ENCODE results near the gene TXNDC15.
A peak's percentile ranks its signal among the peaks of the same experiment; 100 is the strongest.
"Not testable (repeated sequence)": the region's sequence is repeated elsewhere in the genome, so short reads cannot be mapped to it uniquely, and the experiment has no call there.

TXNDC15 gene, protein sequence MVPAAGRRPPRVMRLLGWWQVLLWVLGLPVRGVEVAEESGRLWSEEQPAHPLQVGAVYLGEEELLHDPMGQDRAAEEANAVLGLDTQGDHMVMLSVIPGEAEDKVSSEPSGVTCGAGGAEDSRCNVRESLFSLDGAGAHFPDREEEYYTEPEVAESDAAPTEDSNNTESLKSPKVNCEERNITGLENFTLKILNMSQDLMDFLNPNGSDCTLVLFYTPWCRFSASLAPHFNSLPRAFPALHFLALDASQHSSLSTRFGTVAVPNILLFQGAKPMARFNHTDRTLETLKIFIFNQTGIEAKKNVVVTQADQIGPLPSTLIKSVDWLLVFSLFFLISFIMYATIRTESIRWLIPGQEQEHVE

DNA sequence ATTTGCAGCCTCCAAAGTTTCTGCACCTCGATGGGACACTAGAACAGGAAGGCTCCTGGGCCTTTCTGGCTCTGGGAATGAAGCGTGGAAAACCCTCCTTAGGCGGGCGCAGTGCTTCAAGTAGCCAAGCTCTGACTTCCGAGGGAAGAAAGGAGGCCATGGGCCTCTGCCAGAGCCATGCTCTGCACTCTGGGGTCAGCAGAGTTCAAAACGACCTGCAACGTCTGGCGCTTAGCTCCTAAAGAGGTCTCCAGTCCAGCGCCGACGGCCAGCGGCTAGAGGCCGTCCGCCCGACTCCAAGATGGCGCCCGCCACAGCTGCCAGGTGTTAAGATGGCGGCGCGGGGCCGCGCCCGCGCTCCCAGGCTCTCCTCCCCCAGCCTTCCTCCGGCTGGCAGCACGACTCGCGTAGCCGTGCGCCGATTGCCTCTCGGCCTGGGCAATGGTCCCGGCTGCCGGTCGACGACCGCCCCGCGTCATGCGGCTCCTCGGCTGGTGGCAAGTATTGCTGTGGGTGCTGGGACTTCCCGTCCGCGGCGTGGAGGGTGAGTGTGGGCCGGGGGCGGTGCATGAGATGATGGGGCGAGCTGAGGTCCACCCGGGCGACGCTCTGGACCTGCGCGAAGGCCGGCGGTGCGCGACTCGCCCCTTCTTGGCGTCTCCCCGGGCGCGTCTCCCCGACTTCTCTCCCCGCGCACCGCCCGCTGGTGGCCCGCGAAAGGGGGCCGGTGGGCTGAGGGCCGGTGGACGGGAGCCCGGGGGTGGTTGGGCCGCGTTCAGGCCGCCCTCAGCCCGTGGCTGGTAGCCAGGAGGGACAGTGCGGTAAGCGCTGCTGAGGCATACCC, at the start of gene TXNDC15:
Gene TXNDC15, plus strand, starts transcription at position 385 of the 844 bp plus-strand sequence. Its CDS starts 57 bp downstream, at position 442.
- peak; percentile 40 for DNase-seq

DNA sequence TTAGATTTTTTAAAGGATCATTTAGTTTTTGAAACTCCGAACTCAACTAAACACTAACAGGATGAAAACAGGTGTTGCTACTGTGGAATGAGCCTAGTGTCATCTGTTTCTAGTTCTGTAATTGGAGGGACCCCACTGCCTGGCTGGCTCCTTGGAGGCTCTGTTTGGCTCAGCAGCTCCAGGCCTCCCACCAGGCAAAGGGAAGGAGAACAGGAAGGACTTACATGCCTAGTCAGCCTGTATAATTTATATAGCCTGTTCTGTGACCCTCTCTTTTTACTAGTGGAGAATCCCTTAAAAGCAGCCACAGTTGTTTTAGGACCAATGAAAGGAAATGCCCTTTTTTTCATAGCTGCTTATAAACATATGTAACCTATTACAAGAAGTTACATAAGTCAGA, 49.5 kb upstream of the TXNDC15 start:
- no peak for DNase-seq

DNA sequence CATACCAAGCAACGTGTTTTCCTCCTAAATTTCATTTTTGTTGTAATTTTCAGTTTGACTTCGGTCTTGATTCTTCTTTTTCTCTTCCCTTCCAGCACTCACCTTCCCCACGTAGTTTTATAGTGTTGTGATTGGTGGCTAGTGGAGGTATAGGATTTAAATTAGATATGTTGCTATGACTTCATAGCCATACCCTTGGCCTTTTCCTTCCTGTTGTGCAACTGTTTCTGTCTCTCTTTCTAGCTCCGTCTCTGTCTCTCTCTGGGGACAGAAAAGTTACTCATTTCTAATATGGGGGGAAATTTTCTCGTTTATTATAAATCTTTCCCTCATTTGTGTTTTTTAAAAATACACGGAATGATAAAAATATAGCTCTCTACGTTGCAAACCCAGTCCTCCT, 49.0 kb upstream of the TXNDC15 start:
- DNase-seq, result no peak

DNA sequence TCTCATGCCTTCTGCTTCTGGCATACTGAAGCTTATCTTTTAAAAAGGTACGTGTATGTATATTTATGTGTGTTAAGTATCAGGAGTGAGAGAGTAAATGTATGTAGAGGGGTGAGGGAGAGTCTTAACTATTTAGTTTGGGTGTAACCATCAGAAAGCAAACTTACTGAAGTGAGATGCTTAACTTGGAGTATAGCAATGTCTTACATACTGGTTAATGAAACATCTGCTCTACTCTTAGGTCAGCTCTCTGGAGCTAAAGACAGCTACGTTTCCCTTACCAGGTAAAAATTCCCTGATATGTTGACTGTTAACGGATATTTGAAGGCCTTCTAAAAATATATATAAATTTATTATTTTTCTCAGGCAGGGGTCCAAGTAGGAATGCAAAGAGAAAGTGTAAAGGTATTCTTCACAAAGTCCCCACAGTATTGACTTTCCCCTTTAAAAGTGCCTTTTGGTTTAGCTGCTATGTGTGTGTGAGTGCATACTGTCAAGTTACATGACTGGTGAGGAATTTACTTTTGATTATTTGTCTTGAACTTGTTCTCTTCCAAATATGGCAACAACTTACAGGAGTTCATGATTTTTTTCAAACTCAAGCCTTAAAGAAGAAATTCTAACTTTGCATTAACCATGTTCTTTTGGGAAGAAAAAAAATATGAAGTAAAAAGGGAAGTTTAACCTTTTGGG, 40.7 kb upstream of the TXNDC15 start:
- DNase-seq, result no peak

DNA sequence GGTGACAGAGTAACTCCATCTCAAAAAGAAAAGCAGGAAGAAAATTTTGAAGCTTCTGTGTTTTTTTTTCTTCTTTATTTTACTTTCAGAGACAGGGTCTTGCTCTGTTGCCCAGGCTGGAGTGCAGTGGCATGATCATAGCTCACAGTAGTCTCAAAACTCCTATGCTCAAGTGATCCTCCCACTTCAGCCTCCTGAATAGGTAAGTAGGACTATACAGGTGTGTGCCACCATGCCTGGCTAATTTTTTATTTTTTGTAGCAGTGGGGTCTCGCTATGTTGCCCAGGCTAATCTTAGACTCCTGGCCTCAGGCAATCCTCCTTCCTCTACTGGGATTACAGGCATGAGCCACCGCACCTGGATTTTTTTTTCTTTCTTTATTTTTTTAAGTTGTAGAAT, 38.5 kb upstream of the TXNDC15 start:
- DNase-seq, result no peak

DNA sequence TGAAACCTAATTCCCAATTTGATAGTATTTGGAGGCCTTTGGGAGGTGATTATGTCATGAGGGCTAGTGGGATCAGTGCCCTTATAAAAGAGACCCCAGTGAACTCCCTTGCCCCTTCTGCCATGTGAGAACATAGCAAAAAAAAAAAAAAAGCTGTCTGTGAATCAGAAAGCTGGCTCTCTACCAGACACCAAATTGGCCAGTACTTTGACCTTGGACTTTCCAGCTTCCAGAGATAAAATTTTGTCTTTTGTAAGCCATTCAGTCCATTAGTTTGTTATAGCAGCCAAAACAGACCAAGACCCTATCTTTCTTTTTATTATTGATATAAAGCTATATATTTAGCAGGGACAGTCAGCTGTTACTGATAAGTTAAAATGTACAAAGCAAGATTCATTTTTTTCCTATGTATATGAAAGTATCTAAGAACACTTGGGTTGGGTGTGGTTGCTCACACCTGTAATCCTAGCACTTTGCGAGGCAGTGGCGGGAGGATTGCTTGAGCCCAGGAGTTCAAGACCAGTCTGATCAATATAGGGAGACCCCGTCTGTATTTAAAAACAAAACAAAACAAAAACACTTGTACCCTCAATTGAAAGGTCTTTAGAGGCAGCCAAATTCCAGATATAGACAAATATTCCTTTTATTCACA, 36.5 kb upstream of the TXNDC15 start:
- DNase-seq, result no peak

DNA sequence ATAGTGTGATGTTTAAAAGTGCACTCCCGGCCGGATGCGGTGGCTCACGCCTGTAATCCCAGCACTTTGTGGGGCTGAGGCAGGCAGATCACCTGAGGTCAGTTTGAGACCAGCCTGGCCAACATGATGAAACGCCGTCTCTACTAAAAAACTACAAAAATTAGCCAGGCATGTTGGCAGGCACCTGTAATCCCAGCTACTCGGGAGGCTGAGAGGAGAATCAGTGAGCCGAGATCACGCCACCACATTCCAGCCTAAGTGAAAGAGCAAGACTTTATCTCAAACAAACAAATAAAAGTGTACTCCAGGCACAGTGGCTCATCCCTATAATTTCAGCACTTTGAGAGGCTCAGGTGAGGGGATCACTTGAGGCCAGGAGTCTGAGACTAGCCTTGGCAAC, 35.8 kb upstream of the TXNDC15 start:
- DNase-seq, result not testable (repeated sequence)

DNA sequence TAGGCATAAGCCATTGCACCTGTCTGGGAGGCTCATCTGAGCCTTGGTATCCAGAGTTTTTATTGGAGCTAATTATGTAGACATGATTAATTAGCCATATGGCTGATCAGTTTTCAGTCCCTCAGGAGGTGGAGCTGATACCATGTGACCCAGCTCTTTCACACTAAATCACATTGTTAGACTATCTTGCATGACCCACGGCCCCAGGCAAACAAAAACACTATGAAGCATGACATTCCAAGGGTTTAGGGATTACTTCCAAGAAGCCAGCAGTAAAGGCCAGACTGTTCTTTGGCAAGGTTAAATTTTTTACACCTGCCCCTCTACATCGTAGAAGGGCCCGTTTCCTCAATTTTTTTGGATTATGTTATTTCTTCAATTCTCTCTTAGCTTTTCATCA, 33.4 kb upstream of the TXNDC15 start:
- no peak for DNase-seq

DNA sequence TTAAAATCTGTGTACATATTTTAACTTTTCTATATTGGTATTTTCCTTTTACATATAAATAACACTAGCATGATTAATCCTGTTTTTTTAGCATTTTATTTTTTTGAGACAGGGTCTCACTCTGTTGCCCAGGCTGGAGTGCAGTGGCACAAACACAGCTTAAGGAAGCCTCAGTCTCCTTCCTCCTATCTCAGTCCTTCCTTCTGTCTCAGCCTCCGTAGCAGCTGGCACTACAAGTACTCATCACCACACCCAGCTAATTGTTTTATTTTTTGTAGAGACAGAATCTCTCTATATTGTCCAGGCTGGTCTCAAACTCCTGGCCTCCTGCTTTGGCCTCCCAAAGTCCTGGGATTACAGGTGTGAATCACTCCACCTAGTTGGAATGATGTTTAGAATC, 29.9 kb upstream of the TXNDC15 start:
- no peak for DNase-seq

DNA sequence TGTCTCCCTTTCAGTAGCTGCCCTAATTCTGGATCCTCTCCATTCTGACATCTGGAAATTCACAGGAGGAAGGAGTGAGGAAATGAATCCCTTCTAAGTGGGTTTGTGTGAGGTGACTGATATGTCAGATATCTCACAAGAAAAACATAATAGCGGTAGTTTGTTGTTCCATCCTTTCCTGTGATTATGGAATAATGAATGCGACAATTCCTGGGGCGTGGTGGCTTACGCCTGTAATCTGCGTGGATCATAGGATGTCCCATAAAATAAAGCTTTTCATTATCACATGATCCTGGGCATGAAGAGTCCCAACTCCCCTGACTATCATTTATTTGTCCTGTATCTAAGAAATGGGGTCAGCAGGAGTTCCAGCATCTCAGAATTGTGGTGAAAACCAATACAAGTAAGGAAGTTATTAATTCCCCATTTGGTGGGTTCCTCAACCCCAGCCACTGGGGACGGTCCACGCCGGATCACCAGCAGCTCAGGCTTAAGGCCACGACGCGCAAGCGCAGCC, 28.8 kb upstream of the TXNDC15 start:
- no peak for DNase-seq

DNA sequence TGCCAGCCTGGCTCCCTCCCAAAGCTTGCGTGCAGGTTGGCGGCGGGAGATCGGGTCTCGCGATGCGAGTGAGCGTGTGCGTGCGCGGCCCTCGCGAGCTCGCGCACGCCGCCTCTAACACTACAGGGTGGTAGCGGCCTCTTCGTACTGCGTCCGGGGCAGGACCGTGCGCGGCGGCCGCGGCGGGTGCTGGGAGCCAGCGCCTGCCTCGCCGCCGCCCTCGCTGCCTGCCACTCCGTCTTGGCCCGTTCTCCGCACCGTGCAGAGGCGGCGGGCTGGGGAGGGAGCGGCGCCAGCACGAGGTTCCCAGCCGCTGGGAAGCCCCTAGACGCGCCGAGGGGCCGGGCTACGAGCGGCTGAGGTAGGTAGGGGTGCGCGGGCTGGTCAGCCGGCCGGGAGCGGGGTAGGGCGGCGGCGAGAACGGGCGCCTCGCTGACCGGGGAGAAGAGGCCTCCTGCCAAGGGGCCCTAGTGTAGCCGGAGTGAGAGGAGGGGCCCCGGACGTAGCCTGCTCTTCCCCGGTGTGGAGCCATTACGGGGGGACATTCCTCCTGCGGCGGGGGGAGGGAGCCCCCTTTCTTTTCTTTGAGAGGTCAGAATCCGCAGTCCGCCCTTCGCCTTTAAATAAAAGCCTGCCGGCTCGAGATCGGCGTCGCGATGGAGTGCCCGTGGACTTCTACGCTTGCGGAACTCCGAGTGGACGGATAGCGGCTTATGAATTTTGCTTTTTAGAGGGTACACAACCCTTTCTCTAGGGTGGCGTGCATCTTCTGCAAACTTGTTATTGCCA, 28.1 kb upstream of the TXNDC15 start, which contains the start of gene C5orf24:
Gene C5orf24, plus strand, starts transcription at position 117 of the 789 bp plus-strand sequence. CDS start 8,933 bp downstream, outside the sequence.
- peak; percentile 67 for DNase-seq

DNA sequence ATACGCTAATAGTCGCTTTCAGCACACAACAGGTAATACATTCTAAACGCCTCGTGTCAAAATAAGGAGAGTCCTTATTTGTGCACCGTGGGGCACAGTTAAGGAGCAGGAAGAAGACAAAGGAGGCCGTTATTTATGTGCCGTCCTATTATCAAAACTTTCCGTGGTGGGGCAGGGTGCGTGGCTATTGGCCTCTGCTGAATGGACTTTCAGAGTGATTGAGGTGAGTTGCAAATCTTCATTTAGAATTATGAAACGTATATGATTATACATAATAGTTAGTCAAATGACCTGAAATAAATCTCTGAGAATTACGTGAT, 27.6 kb upstream of the TXNDC15 start:
- DNase-seq, result no peak

DNA sequence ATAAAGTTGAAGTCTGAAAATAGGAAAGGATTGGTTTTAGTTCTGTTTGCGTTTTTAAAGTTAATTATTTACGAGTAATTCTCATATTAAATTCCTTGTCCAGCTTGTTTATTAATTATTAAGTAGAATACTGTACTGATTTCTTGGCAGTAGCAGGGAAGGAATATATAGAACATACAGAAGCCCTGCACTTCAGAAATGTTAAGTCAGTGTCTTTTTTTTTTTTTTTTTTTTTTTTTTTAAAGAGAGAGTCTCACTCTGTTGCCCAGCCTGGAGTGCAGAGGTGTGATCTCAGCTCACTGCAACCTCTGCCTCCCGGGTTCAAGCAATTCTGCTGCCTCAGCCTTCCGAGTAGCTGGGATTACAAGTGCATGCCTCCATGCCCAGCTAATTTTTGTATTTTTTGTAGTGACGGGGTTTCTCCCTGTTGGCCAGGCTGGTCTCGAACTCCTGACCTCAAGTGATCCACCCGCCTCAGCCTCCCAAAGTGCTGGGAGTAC, 24.7 kb upstream of the TXNDC15 start:
- not testable (repeated sequence) for DNase-seq

DNA sequence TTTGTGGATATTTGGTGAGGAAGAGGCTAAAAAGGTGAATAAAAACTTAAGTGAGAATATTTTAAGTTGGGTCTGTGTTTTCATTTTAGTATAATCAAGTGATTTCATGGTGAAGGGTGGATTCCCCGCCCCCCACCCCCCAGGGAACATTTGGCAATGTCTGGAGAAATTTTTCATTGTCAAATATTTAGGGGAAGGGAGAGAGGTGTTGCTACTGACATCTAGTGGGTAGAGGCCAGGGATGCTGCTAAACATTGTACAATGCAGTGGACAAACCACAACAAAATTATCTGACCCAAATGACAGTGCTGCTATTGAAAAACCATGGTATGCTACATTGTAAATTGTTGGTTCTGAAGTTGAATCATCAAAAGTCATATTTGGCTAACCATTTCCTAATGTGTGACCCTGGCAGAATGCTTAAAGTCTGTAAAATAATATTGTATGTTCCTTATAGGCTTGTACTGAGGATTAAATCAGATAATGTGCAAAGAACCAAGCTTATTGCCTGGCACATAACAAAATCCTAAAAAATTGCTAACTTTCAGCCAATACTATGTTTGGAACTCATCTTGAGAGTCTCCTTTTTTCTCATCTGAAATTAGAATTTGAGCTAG, 22.8 kb upstream of the TXNDC15 start:
- no peak for DNase-seq

DNA sequence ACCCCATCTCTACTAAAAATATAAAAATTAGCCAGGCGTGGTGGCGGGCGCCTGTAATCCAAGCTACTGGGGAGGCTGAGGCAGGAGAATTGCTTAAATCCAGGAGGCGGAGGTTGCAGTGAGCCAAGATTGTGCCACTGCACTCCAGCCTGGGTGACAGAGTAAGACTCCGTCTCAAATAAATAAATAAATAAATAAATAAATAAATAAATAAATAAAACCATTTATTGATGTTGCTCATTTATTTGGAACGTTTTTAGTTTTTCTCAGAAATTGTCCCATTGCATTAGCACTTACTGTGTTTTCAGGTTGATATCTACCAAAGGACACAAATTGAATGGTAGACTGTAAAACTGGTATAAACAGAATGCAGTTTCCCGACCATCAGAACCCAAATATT, 17.7 kb upstream of the TXNDC15 start:
- not testable (repeated sequence) for DNase-seq

DNA sequence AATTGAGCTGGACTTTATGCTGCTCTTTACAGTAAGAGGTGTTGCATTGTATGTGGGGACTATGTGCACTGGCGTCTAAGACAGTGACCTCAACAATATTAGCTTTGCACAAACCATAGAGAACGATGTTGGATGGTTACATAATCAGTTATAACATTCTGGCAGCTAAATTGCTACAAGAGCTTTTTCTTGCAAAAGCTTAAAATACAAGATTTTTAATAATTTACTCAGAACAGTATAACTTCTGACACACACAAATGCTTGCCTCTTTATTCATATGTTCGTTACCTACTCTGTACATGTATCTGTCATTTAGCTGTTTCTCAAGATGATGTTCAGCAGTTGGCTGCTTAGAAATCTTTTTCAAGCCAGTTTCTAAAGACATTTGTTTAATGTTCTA, 16.8 kb upstream of the TXNDC15 start:
- no peak for DNase-seq

DNA sequence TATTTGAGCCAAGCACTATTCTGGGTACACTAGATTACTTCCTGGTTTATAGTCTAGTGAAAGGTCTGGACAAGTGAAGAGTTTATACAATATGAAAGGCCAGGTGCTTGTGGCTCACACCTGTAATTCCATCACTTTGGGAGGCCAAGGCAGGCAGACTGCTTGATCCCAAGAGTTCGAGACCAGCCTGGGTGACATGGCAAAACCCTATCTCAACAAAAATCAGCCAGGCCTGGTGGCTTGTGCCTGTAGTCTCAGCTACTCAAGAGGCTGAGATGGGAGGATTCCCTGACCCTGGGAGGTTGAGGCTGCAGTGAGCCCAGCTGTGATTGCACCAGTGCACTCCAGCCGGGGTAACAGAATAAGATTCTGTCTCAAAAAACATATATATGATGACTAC, 9.5 kb upstream of the TXNDC15 start:
- DNase-seq, result no peak

DNA sequence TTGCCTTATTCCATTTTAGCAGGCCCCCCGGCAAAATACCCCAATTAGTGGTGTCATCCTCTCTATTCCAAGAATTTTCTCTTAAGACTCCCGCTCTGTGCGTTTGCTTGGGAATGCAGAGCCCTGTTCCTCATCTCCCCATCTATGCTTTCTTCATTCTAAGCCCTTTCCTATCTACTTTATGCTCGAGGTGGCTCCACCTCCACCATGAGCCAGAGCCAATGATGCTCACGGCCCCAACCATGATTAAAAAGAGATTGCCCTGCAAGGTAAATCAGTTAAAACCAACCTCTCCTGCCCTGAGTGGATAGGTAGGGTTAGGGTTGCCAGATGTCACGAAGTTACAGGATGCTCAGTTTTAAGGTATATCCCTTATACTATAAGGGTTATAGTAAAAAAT, 677 bp upstream of the TXNDC15 start:
- DNase-seq, result no peak

DNA sequence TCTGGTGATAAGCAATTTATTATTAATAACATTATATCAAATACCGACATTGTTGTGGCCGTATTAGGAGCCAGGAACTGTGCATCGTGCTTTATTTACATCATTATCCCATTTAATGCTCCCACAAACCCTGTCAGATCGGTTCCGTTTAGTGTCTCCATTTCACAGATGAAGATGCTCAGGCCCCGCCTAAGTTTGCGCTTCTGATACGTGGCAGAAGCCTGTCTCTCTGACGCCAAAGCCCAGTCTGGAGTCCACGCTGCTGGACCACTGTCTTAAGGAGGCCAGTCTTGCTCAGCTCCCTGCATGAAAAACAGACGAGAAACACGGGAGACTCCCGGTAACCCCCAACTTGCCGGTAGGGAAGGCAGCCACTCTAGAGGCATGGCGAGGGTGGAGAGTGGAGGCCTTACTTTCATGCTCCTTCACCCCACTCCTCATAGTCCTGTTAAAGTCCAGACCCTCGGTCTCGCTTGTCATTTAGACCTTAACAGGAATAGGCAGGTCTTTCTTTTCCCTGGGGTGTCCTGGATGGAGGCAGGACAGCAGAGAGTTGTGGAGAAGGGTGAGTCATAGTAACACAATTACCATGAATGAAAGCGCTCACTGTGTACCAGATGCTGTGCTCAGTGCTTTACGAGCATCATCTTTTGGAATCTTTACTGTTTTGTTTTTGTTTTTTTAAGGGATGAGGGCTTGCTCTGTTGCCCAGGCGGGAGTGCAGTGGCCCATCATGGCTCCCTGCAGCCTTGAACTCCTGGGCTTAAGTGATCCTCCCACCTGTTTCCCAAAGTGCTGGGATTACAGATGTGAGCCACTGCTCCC, 872 bp downstream of the TXNDC15 start:
- no peak for DNase-seq

DNA sequence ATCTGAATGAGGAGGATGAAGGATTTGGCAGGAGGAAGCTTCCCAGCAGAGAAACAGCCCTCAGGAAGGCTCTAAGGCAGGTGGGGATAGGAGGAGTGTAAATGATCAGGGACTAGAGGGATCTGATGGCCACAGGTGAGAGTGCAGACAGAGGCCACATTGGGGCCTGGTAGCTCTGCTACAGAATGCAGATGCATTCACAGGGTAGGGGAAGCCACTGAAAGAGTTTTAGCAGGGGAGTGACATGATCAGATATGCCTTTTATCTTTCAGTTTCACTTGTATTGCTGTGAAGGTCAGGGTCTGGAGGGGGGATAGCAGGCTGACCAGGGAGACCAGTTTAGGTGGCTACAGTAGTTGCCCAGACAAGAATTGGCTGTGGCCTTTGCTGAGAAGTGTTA, 3.0 kb downstream of the TXNDC15 start:
- DNase-seq, result no peak

All from NCI-H2107 (cell line).